A549 (cell line): ENCODE results near the gene LRP1.

Experiments used
- TF ChIP-seq, protein P1 (sequence below): fragments of >200 bp; sonication (Bioruptor Twin); formaldehyde crosslinking; IDR thresholded peaks from 3 replicates; pipeline ENCODE4 v1.5.1; 2016
- TF ChIP-seq, protein P2 (sequence below): fragments of 450-650 bp; IDR thresholded peaks from 2 replicates; pipeline ENCODE4 v1.6.1; 2014; ENCODE audit warnings: antibody characterized with exemption

DNA sequence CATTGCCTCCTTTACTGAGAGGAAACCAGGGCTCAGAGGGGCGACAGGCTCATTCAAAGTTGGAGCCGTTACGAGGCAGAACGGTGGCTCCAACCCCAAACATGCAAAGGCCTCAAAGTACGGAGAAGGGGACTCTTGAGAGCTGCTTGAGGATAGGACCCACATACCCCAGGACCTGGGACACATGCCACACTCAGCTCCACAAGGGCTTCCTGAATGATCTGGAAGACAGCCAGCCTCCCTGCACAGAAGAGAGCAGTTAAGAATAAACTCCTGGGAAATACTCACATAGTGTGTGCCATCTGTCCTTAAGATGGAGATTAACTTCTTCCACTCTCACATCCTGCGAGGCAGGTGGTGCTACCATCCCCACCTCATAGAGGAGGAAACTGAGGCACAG, 61.8 kb downstream of the LRP1 start:
- TF ChIP-seq, protein P1, sequence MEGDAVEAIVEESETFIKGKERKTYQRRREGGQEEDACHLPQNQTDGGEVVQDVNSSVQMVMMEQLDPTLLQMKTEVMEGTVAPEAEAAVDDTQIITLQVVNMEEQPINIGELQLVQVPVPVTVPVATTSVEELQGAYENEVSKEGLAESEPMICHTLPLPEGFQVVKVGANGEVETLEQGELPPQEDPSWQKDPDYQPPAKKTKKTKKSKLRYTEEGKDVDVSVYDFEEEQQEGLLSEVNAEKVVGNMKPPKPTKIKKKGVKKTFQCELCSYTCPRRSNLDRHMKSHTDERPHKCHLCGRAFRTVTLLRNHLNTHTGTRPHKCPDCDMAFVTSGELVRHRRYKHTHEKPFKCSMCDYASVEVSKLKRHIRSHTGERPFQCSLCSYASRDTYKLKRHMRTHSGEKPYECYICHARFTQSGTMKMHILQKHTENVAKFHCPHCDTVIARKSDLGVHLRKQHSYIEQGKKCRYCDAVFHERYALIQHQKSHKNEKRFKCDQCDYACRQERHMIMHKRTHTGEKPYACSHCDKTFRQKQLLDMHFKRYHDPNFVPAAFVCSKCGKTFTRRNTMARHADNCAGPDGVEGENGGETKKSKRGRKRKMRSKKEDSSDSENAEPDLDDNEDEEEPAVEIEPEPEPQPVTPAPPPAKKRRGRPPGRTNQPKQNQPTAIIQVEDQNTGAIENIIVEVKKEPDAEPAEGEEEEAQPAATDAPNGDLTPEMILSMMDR: no peak
- TF ChIP-seq, protein P2, sequence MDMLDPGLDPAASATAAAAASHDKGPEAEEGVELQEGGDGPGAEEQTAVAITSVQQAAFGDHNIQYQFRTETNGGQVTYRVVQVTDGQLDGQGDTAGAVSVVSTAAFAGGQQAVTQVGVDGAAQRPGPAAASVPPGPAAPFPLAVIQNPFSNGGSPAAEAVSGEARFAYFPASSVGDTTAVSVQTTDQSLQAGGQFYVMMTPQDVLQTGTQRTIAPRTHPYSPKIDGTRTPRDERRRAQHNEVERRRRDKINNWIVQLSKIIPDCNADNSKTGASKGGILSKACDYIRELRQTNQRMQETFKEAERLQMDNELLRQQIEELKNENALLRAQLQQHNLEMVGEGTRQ: no peak
